ENCODE measurements around the gene TIGD7.

Gene TIGD7

GRCh38 chr16:3254309-3254708 is 50.9 kb downstream of the TIGD7 start:
- TF ChIP-seq, protein P1, sequence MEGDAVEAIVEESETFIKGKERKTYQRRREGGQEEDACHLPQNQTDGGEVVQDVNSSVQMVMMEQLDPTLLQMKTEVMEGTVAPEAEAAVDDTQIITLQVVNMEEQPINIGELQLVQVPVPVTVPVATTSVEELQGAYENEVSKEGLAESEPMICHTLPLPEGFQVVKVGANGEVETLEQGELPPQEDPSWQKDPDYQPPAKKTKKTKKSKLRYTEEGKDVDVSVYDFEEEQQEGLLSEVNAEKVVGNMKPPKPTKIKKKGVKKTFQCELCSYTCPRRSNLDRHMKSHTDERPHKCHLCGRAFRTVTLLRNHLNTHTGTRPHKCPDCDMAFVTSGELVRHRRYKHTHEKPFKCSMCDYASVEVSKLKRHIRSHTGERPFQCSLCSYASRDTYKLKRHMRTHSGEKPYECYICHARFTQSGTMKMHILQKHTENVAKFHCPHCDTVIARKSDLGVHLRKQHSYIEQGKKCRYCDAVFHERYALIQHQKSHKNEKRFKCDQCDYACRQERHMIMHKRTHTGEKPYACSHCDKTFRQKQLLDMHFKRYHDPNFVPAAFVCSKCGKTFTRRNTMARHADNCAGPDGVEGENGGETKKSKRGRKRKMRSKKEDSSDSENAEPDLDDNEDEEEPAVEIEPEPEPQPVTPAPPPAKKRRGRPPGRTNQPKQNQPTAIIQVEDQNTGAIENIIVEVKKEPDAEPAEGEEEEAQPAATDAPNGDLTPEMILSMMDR (IDR thresholded peaks at IDR 0.05; ENCODE audit: low read depth, low read length): no peak
- no peak overlapping the region for H3K4me3 ChIP-seq (ENCODE audit: low read depth, low read length)
- no peak overlapping the region for H3K27ac ChIP-seq
- H3K9me3 ChIP-seq (ENCODE audit: severe bottlenecking): no peaks in the 10 kb centered on the region
- no peak for DNase-seq
- no peaks in the 10 kb centered on the region for H3K27me3 ChIP-seq (ENCODE audit: insufficient read depth, low read depth, severe bottlenecking)
- H3K36me3 ChIP-seq: no peaks in the 10 kb centered on the region

DNA sequence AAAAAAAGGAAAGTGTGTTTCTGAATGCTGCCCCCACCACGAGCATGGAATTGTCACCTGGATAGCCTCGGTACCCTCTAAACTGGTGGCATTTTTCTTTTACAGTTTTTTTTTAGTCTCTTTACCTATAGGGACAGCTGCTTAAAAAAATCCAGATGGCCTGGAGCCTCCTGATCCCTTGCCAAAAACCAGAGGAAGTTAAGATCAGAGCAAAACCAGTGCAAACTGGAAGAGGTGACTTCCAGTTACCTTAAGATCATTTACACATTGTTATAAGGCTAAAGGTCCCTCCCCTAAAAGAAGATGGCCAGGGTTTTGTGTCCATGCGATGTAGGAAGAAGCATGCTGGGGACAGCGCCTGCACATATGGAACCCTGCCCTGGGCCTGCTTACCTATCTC is 52.3 kb downstream of the TIGD7 start:
- no peak overlapping the region for H3K27ac ChIP-seq
- no peak for DNase-seq
- H3K36me3 ChIP-seq: no peaks in the 10 kb centered on the region
- no peaks in the 10 kb centered on the region for H3K27me3 ChIP-seq (ENCODE audit: insufficient read depth, low read depth, severe bottlenecking)
- H3K9me3 ChIP-seq (ENCODE audit: severe bottlenecking): no peaks in the 10 kb centered on the region
- TF ChIP-seq, protein P1 (IDR thresholded peaks at IDR 0.05; ENCODE audit: low read depth, low read length): no peak
- no peak overlapping the region for H3K4me3 ChIP-seq (ENCODE audit: low read depth, low read length)

GRCh38 chr16:3249451-3249850 is 55.8 kb downstream of the TIGD7 start:
- TF ChIP-seq, protein P1 (IDR thresholded peaks at IDR 0.05; ENCODE audit: low read depth, low read length): no peak
- H3K27ac ChIP-seq: no peak overlapping the region

GRCh38 chr16:3249020-3249419 is 56.2 kb downstream of the TIGD7 start:
- Histone ChIP-seq H3K9me3 (ENCODE audit: severe bottlenecking) (no peaks in the 10 kb centered on the region), H3K27me3 (ENCODE audit: insufficient read depth, low read depth, severe bottlenecking) (no peaks in the 10 kb centered on the region), H3K4me3 (ENCODE audit: low read depth, low read length) (no peak overlapping the region), H3K36me3 (no peaks in the 10 kb centered on the region), H3K27ac (no peak overlapping the region)
- DNase-seq: no peak
- TF ChIP-seq, protein P1 (IDR thresholded peaks at IDR 0.05; ENCODE audit: low read depth, low read length): no peak

More at GRCh38 chr16:3249451-3249850, 55.8 kb downstream of the TIGD7 start:
- H3K27me3 ChIP-seq (ENCODE audit: insufficient read depth, low read depth, severe bottlenecking): no peaks in the 10 kb centered on the region
- H3K4me3 ChIP-seq (ENCODE audit: low read depth, low read length): no peak overlapping the region
- no peaks in the 10 kb centered on the region for H3K9me3 ChIP-seq (ENCODE audit: severe bottlenecking)
- DNase-seq: no peak
- H3K36me3 ChIP-seq: no peaks in the 10 kb centered on the region
